Measurements from ENCODE around the gene MCMBP.

- TF ChIP-seq ZNF274 (IDR thresholded peaks at IDR 0.05; ENCODE audit: low read depth, low read length) = no peak
- TF ChIP-seq YY1 (IDR thresholded peaks at IDR 0.05; ENCODE audit: insufficient read depth, insufficient read length) = peak; percentile 90
Measured at GRCh38 chr10:119892188-119893065, 19.8 kb upstream of the MCMBP start, which contains the start of gene SEC23IP.

All from NT2/D1 (cell line).